B cell (primary cell): ENCODE results near the gene GAREM1. TPM values are rescaled to one million over a fixed set of nuclear protein-coding genes. Genes with fewer than 3 reads are reported as not detected.

ENCODE experiments used
- ATAC-seq: fragments of 200-7000 bp; cut with Tn5 transposase; one replicate; pipeline ENCODE4 v1.10.0; 2021; ENCODE audit warnings: low read depth, mild to moderate bottlenecking, moderate number of reproducible peaks, moderate library complexity
- CTCF ChIA-PET: fragments of 350-600 bp; sonication (Branson Sonifier 250); formaldehyde crosslinking; loops from one replicate; lab custom pipeline; 2021; ENCODE audit warnings: antibody characterized with exemption, inconsistent platforms; lab: Charles Lee
- POLR2A ChIA-PET: fragments of 350-600 bp; sonication (Branson Sonifier 250); formaldehyde crosslinking; loops from one replicate; lab custom pipeline; 2021; ENCODE audit warnings: antibody characterized with exemption; lab: Charles Lee
- DNase-seq: peaks from one replicate; pipeline ENCODE4 v3.0.0; 2013
- H2AFZ ChIP-seq: 2 replicates; pipeline ENCODE4 v1.6.1; 2012; ENCODE audit warnings: mild to moderate bottlenecking, low read depth, low read length; ENCODE audit not compliant: insufficient read depth, poor library complexity, severe bottlenecking
- H3K27ac ChIP-seq, 2 donors: 1 replicate in 1 of 2; 2 replicates in 1 of 2; pipeline ENCODE4 v1.5.1; 2012 to 2013; ENCODE audit warnings: low read length in 2 of 2, mild to moderate bottlenecking in 2 of 2, moderate library complexity in 1 of 2
- H3K27me3 ChIP-seq, 4 experiments: fragments of 200-600 bp in 1 of 4; sonication (generic) in 1 of 4; replicated peaks in 1 of 4; 1 replicate in 2 of 4; 2 replicates in 2 of 4; pipeline versions ENCODE4 v1.6.1 to v1.7.0; 2013 to 2016; ENCODE audit warnings: low read length in 3 of 4, mild to moderate bottlenecking in 2 of 4, mixed read lengths in 1 of 4, moderate library complexity in 1 of 4; ENCODE audit not compliant: insufficient read depth in 4 of 4, control insufficient read depth in 3 of 4; ENCODE audit errors: control extremely low read depth in 1 of 4
- H3K36me3 ChIP-seq, 2 experiments: replicated peaks in 1 of 2; 1 replicate in 1 of 2; 2 replicates in 1 of 2; pipeline versions ENCODE4 v1.6.1 to v1.7.1; 2013; ENCODE audit warnings: low read length in 1 of 2; ENCODE audit not compliant: insufficient read depth in 2 of 2, control insufficient read depth in 1 of 2; ENCODE audit errors: control extremely low read depth in 1 of 2, extremely low read depth in 1 of 2
- H3K4me1 ChIP-seq, 2 donors: fragments of 200-600 bp in 1 of 2; sonication (generic) in 1 of 2; 1 replicate in 1 of 2; 2 replicates in 1 of 2; pipeline versions ENCODE4 v1.5.1 to v1.6.1; 2013 to 2017; ENCODE audit warnings: low read length in 2 of 2; ENCODE audit not compliant: control insufficient read depth in 2 of 2, insufficient read depth in 2 of 2
- H3K4me2 ChIP-seq: replicated peaks from 2 replicates; pipeline ENCODE3; 2012; ENCODE audit warnings: mild to moderate bottlenecking, low read depth, low read length; ENCODE audit not compliant: poor library complexity, severe bottlenecking
- H3K4me3 ChIP-seq, 5 experiments: fragments of 200-600 bp in 1 of 5; sonication (generic) in 1 of 5; 1 replicate in 3 of 5; 2 replicates in 2 of 5; pipeline versions ENCODE4 v1.5.1 to v1.7.0; 2011 to 2016; ENCODE audit warnings: low read length in 4 of 5, mild to moderate bottlenecking in 4 of 5, low read depth in 2 of 5, control low read depth in 1 of 5, moderate library complexity in 1 of 5; ENCODE audit not compliant: insufficient read depth in 1 of 5; ENCODE audit errors: control extremely low read depth in 1 of 5, extremely low read depth in 1 of 5
- H3K79me2 ChIP-seq: fragments of 200-600 bp; sonication (generic); one replicate; pipeline ENCODE4 v1.6.0; 2016; ENCODE audit warnings: low read length; ENCODE audit not compliant: control insufficient read depth, insufficient read depth
- H3K9ac ChIP-seq: fragments of 200-600 bp; sonication (generic); 2 replicates; pipeline ENCODE4 v1.6.1; 2017; ENCODE audit warnings: mild to moderate bottlenecking, low read length, moderate library complexity
- H3K9me3 ChIP-seq, 3 donors: one replicate each; pipeline versions ENCODE4 v1.6.1 to v1.7.1; 2013; ENCODE audit warnings: low read length in 2 of 3; ENCODE audit not compliant: control insufficient read depth in 2 of 3, insufficient read depth in 1 of 3; ENCODE audit errors: control extremely low read depth in 1 of 3
- H4K20me1 ChIP-seq: 2 replicates; pipeline ENCODE4 v1.6.0; 2012; ENCODE audit warnings: mild to moderate bottlenecking, low read length; ENCODE audit not compliant: insufficient read depth, control insufficient read depth, poor library complexity, severe bottlenecking
- H3K27ac Mint-ChIP-seq: one replicate; pipeline ENCODE4 v1.8.0; 2021; ENCODE audit warnings: mixed read lengths
- H3K27me3 Mint-ChIP-seq: one replicate; pipeline ENCODE4 v1.8.0; 2021; ENCODE audit warnings: mixed read lengths
- H3K4me1 Mint-ChIP-seq: one replicate; pipeline ENCODE4 v1.8.0; 2021; ENCODE audit warnings: mixed read lengths
- H3K4me3 Mint-ChIP-seq: one replicate; pipeline ENCODE4 v1.8.0; 2021; ENCODE audit warnings: mixed read lengths
- H3K9me3 Mint-ChIP-seq: one replicate; pipeline ENCODE4 v1.8.0; 2022; ENCODE audit warnings: mixed read lengths; ENCODE audit not compliant: insufficient read depth
- CTCF ChIP-seq: fragments of 200-600 bp; IDR thresholded peaks from one replicate; pipeline ENCODE4 v1.8.0; 2022; ENCODE audit warnings: antibody characterized with exemption, mild to moderate bottlenecking
- EZH2 ChIP-seq: IDR thresholded peaks from 2 replicates; pipeline ENCODE4 v1.6.1; 2012; ENCODE audit warnings: borderline replicate concordance, low read depth, mild to moderate bottlenecking, moderate library complexity, low read length; ENCODE audit not compliant: insufficient read depth, poor library complexity, severe bottlenecking
- WGBS: methylation state at CpG from one replicate; pipeline ENCODE4 v1.1.5; 2013; ENCODE audit warnings: missing lambda C conversion rate; ENCODE audit not compliant: insufficient coverage; 5-methylcytosine and 5-hydroxymethylcytosine counted together
- intact Hi-C: fragments of 100-400 bp; cut with micrococcal nuclease; formaldehyde crosslinking; loops from one replicate; pipeline ENCODE4 v1.10.0; 2022
- polyA plus RNA-seq: library from polyadenylated mRNA; depleted of rRNA; stranded (reverse); fragments of >200 nt; gene quantifications from 2 replicates; pipeline ENCODE4 v1.2.3, GENCODE V29; 2012
- total RNA-seq, 2 donors: library from RNA; stranded (reverse); fragments of 120-200 nt in 1 of 2; gene quantifications; 1 replicate in 1 of 2; 2 replicates in 1 of 2; pipeline versions ENCODE4 v1.2.3 to v1.2.4, GENCODE V29; 2013 to 2022

Gene GAREM1
- total and polyA plus RNA-seq, 2 donors (not counting 1 experiment from before 2014, with no cell fraction given), result not detected

GRCh38 chr18:32302806-32303205 lies 167.9 kb downstream of the GAREM1 start:
- H3K36me3 ChIP-seq, result no peaks in the 10 kb centered on the region
- no peaks in the 10 kb centered on the region for H3K9me3 Mint-ChIP-seq
- ATAC-seq (no peak), DNase-seq (no peak)
- no peaks in the 10 kb centered on the region for H3K9me3 ChIP-seq
- no peaks in the 10 kb centered on the region for H3K4me1 Mint-ChIP-seq
- no peak overlapping the region for H3K4me2 ChIP-seq
- H3K9ac ChIP-seq, result no peak overlapping the region
- H3K27me3 Mint-ChIP-seq, result peaks cover 9% of the 10 kb centered on the region
- no peak overlapping the region for H3K27ac ChIP-seq
- H3K27ac Mint-ChIP-seq, result no peak overlapping the region
- no peaks in the 10 kb centered on the region for H3K79me2 ChIP-seq
- ChIA-PET CTCF (interaction anchor here (1.8 kb wide), 1 partner anchor 13 kb away, joined by 5 read pairs; no protein-coding TSS in a partner anchor), POLR2A (no interaction called here)
- H3K4me1 ChIP-seq, result no peaks in the 10 kb centered on the region
- intact Hi-C loops, result no loop called here
- H3K4me3 Mint-ChIP-seq, result no peak overlapping the region
- no peak for TF ChIP-seq EZH2
- TF ChIP-seq CTCF, result no peak
- no peaks in the 10 kb centered on the region for H4K20me1 ChIP-seq
- H2AFZ ChIP-seq, result no peak overlapping the region
- 84% methylated on average over 5 of the region's 5 CpGs for WGBS
- no peaks in the 10 kb centered on the region for H3K27me3 ChIP-seq
- H3K4me3 ChIP-seq, result no peak overlapping the region

- Mint-ChIP-seq H3K4me1 (no peaks in the 10 kb centered on the region), H3K27me3 (peaks cover 13% of the 10 kb centered on the region), H3K4me3 (no peak overlapping the region), H3K9me3 (no peaks in the 10 kb centered on the region), H3K27ac (no peak overlapping the region)
- CTCF ChIA-PET, result no interaction called here
- TF ChIP-seq EZH2 (no peak), CTCF (no peak)
- ATAC-seq, result no peak
- POLR2A ChIA-PET, result no interaction called here
- H3K79me2 ChIP-seq, result no peaks in the 10 kb centered on the region
- intact Hi-C loops, result no loop called here
- no peaks in the 10 kb centered on the region for H3K27me3 ChIP-seq
- no peak overlapping the region for H3K27ac ChIP-seq
- H3K9ac ChIP-seq, result no peak overlapping the region
- DNase-seq, result no peak
- no peaks in the 10 kb centered on the region for H4K20me1 ChIP-seq
- no peak overlapping the region for H3K4me2 ChIP-seq
- no peak overlapping the region for H2AFZ ChIP-seq
- no peaks in the 10 kb centered on the region for H3K36me3 ChIP-seq
- H3K4me1 ChIP-seq, result no peaks in the 10 kb centered on the region
- no peaks in the 10 kb centered on the region for H3K9me3 ChIP-seq
- no peak overlapping the region for H3K4me3 ChIP-seq
- no CpG with 5 or more reads among the region's 2 CpGs for WGBS
Measured at GRCh38 chr18:32301976-32302743, 168.5 kb downstream of the GAREM1 start.
